IMR-90 (cell line): ENCODE results near the gene SYCE3. TPM values are rescaled to one million over a fixed set of nuclear protein-coding genes. Genes with fewer than 3 reads are reported as not detected.

ENCODE experiments used
- ATAC-seq: fragments of 200-7000 bp; cut with Tn5 transposase; 2 replicates; pipeline ENCODE4 v1.9.1; 2020; ENCODE audit warnings: low read depth, mild to moderate bottlenecking, moderate library complexity
- BruUV-seq: library from RNA; stranded (reverse); fragments of 400-500 nt; replicated peaks from 2 replicates; lab custom pipeline; 2021; lab: Mats Ljungman, UMichigan
- CTCF ChIA-PET: fragments of 300-600 bp; formaldehyde crosslinking; extraction: SDS; loops from one replicate; lab custom pipeline; 2021; ENCODE audit warnings: antibody characterized with exemption; lab: Yijun Ruan, JAX
- POLR2A ChIA-PET: fragments of 300-600 bp; sonication (Branson Sonifier 250); formaldehyde crosslinking; loops from one replicate; lab custom pipeline; 2022; ENCODE audit warnings: antibody characterized with exemption; ENCODE audit not compliant: unreplicated experiment; lab: Charles Lee
- DNase-seq: peaks from one replicate; pipeline ENCODE4 v3.0.0; 2013
- H2AFZ ChIP-seq: replicated peaks from 2 replicates; pipeline ENCODE3; 2013; ENCODE audit warnings: low read length, mild to moderate bottlenecking; ENCODE audit not compliant: poor library complexity
- H2AK5ac ChIP-seq: 2 replicates; pipeline ENCODE4 v1.6.1; 2013; ENCODE audit warnings: low read depth, low read length, inconsistent platforms
- H2AK9ac ChIP-seq: replicated peaks from 2 replicates; pipeline ENCODE3; 2013; ENCODE audit warnings: mild to moderate bottlenecking, low read depth, low read length, moderate library complexity; ENCODE audit not compliant: poor library complexity
- H2BK120ac ChIP-seq: 2 replicates; pipeline ENCODE4 v1.6.1; 2013; ENCODE audit warnings: low read depth, low read length, inconsistent platforms
- H2BK15ac ChIP-seq: 3 replicates; pipeline ENCODE4 v1.6.1; 2013; ENCODE audit warnings: low read depth, low read length, inconsistent platforms
- H2BK20ac ChIP-seq: 2 replicates; pipeline ENCODE4 v1.6.1; 2013; ENCODE audit warnings: low read depth, mild to moderate bottlenecking, inconsistent platforms, low read length, moderate library complexity
- H2BK5ac ChIP-seq: 2 replicates; pipeline ENCODE4 v1.6.1; 2013; ENCODE audit warnings: mild to moderate bottlenecking, low read depth, low read length, inconsistent platforms; ENCODE audit not compliant: poor library complexity, severe bottlenecking
- H3K14ac ChIP-seq: replicated peaks from 2 replicates; pipeline ENCODE4 v1.6.1; 2013; ENCODE audit warnings: low read depth, low read length, inconsistent platforms
- H3K18ac ChIP-seq: 2 replicates; pipeline ENCODE4 v1.6.1; 2013; ENCODE audit warnings: low read depth, low read length, control low read depth
- H3K23ac ChIP-seq: 2 replicates; pipeline ENCODE4 v1.6.1; 2013; ENCODE audit warnings: low read depth, low read length, inconsistent platforms
- H3K27ac ChIP-seq: 2 replicates; pipeline ENCODE4 v1.5.1; 2013; ENCODE audit warnings: mild to moderate bottlenecking, control low read depth, low read length; ENCODE audit not compliant: insufficient read depth
- H3K27me3 ChIP-seq: 2 replicates; pipeline ENCODE4 v1.6.1; 2013; ENCODE audit warnings: low read length; ENCODE audit not compliant: control insufficient read depth, insufficient read depth
- H3K36me3 ChIP-seq: 2 replicates; pipeline ENCODE4 v1.6.1; 2013; ENCODE audit warnings: low read length, mixed read lengths; ENCODE audit not compliant: control insufficient read depth, insufficient read depth
- H3K4ac ChIP-seq: 2 replicates; pipeline ENCODE4 v1.6.1; 2013; ENCODE audit warnings: low read depth, low read length, inconsistent platforms
- H3K4me1 ChIP-seq: 2 replicates; pipeline ENCODE4 v1.6.1; 2013; ENCODE audit warnings: low read length, mixed read lengths; ENCODE audit not compliant: control insufficient read depth, insufficient read depth
- H3K4me2 ChIP-seq: 2 replicates; pipeline ENCODE4 v1.6.1; 2013; ENCODE audit warnings: low read depth, mild to moderate bottlenecking, control low read depth, low read length, moderate library complexity
- H3K4me3 ChIP-seq: 2 replicates; pipeline ENCODE4 v1.5.1; 2013; ENCODE audit warnings: low read depth, mild to moderate bottlenecking, control low read depth, low read length, moderate library complexity; ENCODE audit not compliant: insufficient read depth
- H3K56ac ChIP-seq: 2 replicates; pipeline ENCODE4 v1.6.1; 2013; ENCODE audit warnings: low read length, inconsistent platforms; ENCODE audit not compliant: insufficient read depth; ENCODE audit errors: extremely low read depth
- H3K79me1 ChIP-seq, 2 experiments: 2 replicates each; pipeline ENCODE4 v1.6.1; 2013; ENCODE audit warnings: low read length in 2 of 2, inconsistent platforms in 1 of 2, low read depth in 1 of 2
- H3K9ac ChIP-seq: 2 replicates; pipeline ENCODE4 v1.6.1; 2013; ENCODE audit warnings: low read depth, low read length, control low read depth
- H3K9me1 ChIP-seq: 2 replicates; pipeline ENCODE4 v1.6.1; 2013; ENCODE audit warnings: low read length, inconsistent platforms; ENCODE audit not compliant: insufficient read depth
- H3K9me3 ChIP-seq: 2 replicates; pipeline ENCODE4 v1.6.1; 2013; ENCODE audit warnings: low read length; ENCODE audit not compliant: control insufficient read depth, insufficient read depth
- H4K20me1 ChIP-seq: 2 replicates; pipeline ENCODE4 v1.6.1; 2013; ENCODE audit warnings: low read length, inconsistent platforms; ENCODE audit not compliant: insufficient read depth
- H4K5ac ChIP-seq: 2 replicates; pipeline ENCODE4 v1.6.1; 2013; ENCODE audit warnings: mild to moderate bottlenecking, low read depth, low read length, control low read depth
- H4K8ac ChIP-seq, 2 experiments: 2 replicates each; pipeline ENCODE4 v1.6.1; 2013; ENCODE audit warnings: low read depth in 2 of 2, low read length in 2 of 2, control low read depth in 1 of 2, inconsistent platforms in 1 of 2
- H4K91ac ChIP-seq: 2 replicates; pipeline ENCODE4 v1.6.1; 2013; ENCODE audit warnings: low read depth, low read length, inconsistent platforms; ENCODE audit not compliant: insufficient read depth
- CHD1 ChIP-seq: IDR thresholded peaks from 2 replicates; pipeline ENCODE4 v1.6.1; 2012; ENCODE audit warnings: low read depth, low read length, improper control_type of control experiment
- CTCF ChIP-seq: conservative IDR thresholded peaks from 2 replicates; pipeline ENCODE4 v1.5.1; 2012; ENCODE audit warnings: mild to moderate bottlenecking, low read depth, low read length, improper control_type of control experiment
- FOS ChIP-seq: fragments of 150-350 bp; IDR thresholded peaks from 2 replicates; pipeline ENCODE4 v1.6.1; 2016; ENCODE audit warnings: low read depth, low read length
- MAFK ChIP-seq: IDR thresholded peaks from 2 replicates; pipeline ENCODE4 v1.6.1; 2012; ENCODE audit warnings: low read depth, low read length, improper control_type of control experiment
- MAZ ChIP-seq: IDR thresholded peaks from 2 replicates; pipeline ENCODE4 v1.6.1; 2012; ENCODE audit warnings: low read depth, mild to moderate bottlenecking, low read length, improper control_type of control experiment, moderate library complexity, borderline replicate concordance
- NFE2L2 ChIP-seq: fragments of 150-350 bp; IDR thresholded peaks from 2 replicates; pipeline ENCODE4 v1.6.1; 2016; ENCODE audit warnings: low read depth, mild to moderate bottlenecking, low read length
- POLR2A ChIP-seq: IDR thresholded peaks from 2 replicates; pipeline ENCODE4 v1.6.1; 2012; ENCODE audit warnings: mild to moderate bottlenecking, low read depth, low read length
- RAD21 ChIP-seq: IDR thresholded peaks from 2 replicates; pipeline ENCODE4 v1.6.1; 2012; ENCODE audit warnings: low read length, improper control_type of control experiment
- RCOR1 ChIP-seq: IDR thresholded peaks from 2 replicates; pipeline ENCODE4 v1.6.1; 2012; ENCODE audit warnings: mild to moderate bottlenecking, low read length, improper control_type of control experiment; ENCODE audit not compliant: insufficient replicate concordance
- RFX5 ChIP-seq: IDR thresholded peaks from 2 replicates; pipeline ENCODE4 v1.8.0; 2012; ENCODE audit warnings: low read depth, mild to moderate bottlenecking, low read length, moderate library complexity
- SMC3 ChIP-seq: fragments of 150-350 bp; IDR thresholded peaks from 2 replicates; pipeline ENCODE4 v1.6.1; 2016; ENCODE audit warnings: low read depth, mild to moderate bottlenecking, antibody characterized with exemption, low read length, moderate library complexity
- USF2 ChIP-seq: fragments of 150-350 bp; IDR thresholded peaks from 2 replicates; pipeline ENCODE4 v1.6.1; 2017; ENCODE audit warnings: mild to moderate bottlenecking, antibody characterized with exemption, low read length, low read depth
- WGBS, 2 experiments: methylation state at CpG; one replicate each; pipeline versions ENCODE4 v1.1.5 to v1.1.7; 2013; ENCODE audit warnings: missing lambda C conversion rate in 2 of 2; ENCODE audit not compliant: insufficient read length in 1 of 2; ENCODE audit errors: extremely low coverage in 2 of 2; 5-methylcytosine and 5-hydroxymethylcytosine counted together
- dilution Hi-C: fragments of 300-500 bp; cut with HindIII; formaldehyde crosslinking; loops from one replicate; pipeline ENCODE4 v1.14.3; 2018; ENCODE audit warnings: low sequenced_read_pairs; ENCODE audit not compliant: unreplicated experiment
- in situ Hi-C: fragments of 300-500 bp; cut with MboI; formaldehyde crosslinking; loops from 3 replicates; pipeline ENCODE4 v1.14.3; 2019; ENCODE audit warnings: low sequenced_read_pairs, inconsistent platforms, mixed read lengths
- intact Hi-C: fragments of 100-400 bp; cut with micrococcal nuclease; formaldehyde crosslinking; loops from 2 replicates; pipeline ENCODE4 v1.10.0; 2022
- polyA plus RNA-seq, 3 experiments: library from polyadenylated mRNA; depleted of rRNA; stranded (reverse); fragments of >200 nt; gene quantifications; 2 replicates each; pipeline ENCODE4 v1.2.3, GENCODE V29; 2012; ENCODE audit warnings: low replicate concordance in 1 of 3
- total RNA-seq: library from RNA; depleted of rRNA; stranded (reverse); fragments of >200 nt; gene quantifications from 2 replicates; pipeline ENCODE4 v1.2.3, GENCODE V29; 2012
- TF ChIP-seq, protein P1 (sequence below): fragments of 150-350 bp; IDR thresholded peaks from 2 replicates; pipeline ENCODE4 v1.6.1; 2016; ENCODE audit warnings: low read depth, mild to moderate bottlenecking, low read length, moderate library complexity, borderline replicate concordance

SYCE3 gene
- total and polyA plus RNA-seq, 2 of the 4 experiments (the other 2 are of a cell fraction), result not detected

DNA sequence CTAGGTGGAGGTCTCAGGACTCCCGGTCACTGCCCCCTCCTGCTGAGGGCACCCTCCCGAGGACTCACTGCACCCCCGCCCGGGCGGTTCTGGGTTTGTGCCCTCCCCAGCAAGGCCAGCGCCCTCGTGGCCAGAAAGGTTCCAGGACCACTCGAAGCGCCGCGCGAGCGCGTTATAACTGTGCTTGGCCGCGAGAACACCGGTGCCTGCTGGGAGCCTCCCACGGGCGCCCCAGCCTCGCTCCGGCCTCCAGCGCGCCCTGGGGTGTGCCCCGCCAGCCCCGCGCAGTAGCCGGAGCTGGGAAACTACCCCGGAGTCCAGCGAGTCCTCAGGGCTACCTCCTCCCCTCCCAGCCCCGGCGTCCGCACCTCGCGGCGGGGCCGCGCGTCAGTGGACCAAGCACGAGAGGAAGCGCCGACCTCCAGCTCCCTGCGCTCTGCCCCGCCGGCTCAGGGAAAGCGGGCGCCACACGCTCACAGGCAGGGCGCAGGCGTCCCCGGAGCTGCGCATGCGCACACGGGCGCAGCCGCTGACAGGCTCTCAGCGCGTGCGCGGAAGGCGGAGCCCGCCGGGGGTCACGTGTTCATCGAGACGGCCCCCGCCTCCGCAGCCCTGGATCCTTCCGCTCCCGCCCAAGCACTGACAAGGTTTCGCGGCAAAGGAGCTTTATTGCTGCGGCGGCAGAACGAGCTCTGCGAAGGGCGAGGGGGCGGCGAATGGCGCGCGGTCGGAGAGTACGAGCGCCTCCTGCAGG lies 37.4 kb downstream of the SYCE3 start, which contains the start of gene SCO2:
TSS of gene SCO2 (minus strand) at position 495 of the 754 bp plus-strand sequence. CDS start 1,187 bp downstream, outside the sequence.
- in situ Hi-C loops, result loop anchor here (5.0 kb wide), 1 partner anchor 52 kb away; the partner anchor contains the start of gene CPT1B
- TF ChIP-seq CHD1 (no peak), MAFK (peak; percentile 74), CTCF (peak; percentile 63), RFX5 (no peak), POLR2A (peak; percentile 83), MAZ (peak; percentile 70; the same call in 1 of the 2 replicates), RCOR1 (no peak), RAD21 (peak; percentile 47), NFE2L2 (no peak), FOS (no peak), SMC3 (0 out of 2 replicates have a peak, but pooled peaks have one; percentile 7), USF2 (peak; percentile 98)
- TF ChIP-seq, protein P1, sequence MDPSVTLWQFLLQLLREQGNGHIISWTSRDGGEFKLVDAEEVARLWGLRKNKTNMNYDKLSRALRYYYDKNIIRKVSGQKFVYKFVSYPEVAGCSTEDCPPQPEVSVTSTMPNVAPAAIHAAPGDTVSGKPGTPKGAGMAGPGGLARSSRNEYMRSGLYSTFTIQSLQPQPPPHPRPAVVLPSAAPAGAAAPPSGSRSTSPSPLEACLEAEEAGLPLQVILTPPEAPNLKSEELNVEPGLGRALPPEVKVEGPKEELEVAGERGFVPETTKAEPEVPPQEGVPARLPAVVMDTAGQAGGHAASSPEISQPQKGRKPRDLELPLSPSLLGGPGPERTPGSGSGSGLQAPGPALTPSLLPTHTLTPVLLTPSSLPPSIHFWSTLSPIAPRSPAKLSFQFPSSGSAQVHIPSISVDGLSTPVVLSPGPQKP, result no peak

More for the DNA sequence above, 37.4 kb downstream of the SYCE3 start, which contains the start of gene SCO2:
- dilution Hi-C loops, result no loop called here
- DNase-seq (peak; percentile 97), ATAC-seq (peak; percentile 71)
- peaks cover 12% of the 10 kb centered on the region for H3K9me1 ChIP-seq
- H3K27ac ChIP-seq, result peak within 1 kb of the TSS; percentile 96
- peak within 1 kb of the TSS; percentile 52; the same call in 1 of the 2 replicates for H2BK120ac ChIP-seq
- peak within 1 kb of the TSS; percentile 89 for H3K9ac ChIP-seq
- H2AK9ac ChIP-seq, result peak within 1 kb of the TSS; percentile 99
- H2AFZ ChIP-seq, result peak within 1 kb of the TSS; percentile 96
- H3K4me1 ChIP-seq, result peaks cover 13% of the 10 kb centered on the region
- no peak within 1 kb of the TSS for H2BK15ac ChIP-seq
- POLR2A ChIA-PET, result interaction anchor here (0.6 to 0.7 kb wide), 3 partner anchors 17 to 54 kb away, joined by 3 to 4 read pairs (median 3); partner anchors contain the start of genes LMF2, NCAPH2 and SYCE3
- H3K79me1 ChIP-seq, result peaks cover 11 to 46% of the 10 kb centered on the region in 2 experiments
- peak within 1 kb of the TSS; percentile 96 for H3K4ac ChIP-seq
- peak within 1 kb of the TSS; percentile 48; the same call in 1 of the 2 replicates for H3K18ac ChIP-seq
- peak within 1 kb of the TSS; percentile 92 for H3K14ac ChIP-seq
- CTCF ChIA-PET, result interaction anchor here (0.5 to 1.6 kb wide), 12 partner anchors 16 to 230 kb away, joined by 3 to 8 read pairs (median 4); partner anchors contain the start of genes CHKB, LMF2, NCAPH2 and SYCE3
- H4K5ac ChIP-seq, result peak within 1 kb of the TSS; percentile 79
- no peak within 1 kb of the TSS for H2BK20ac ChIP-seq
- peak within 1 kb of the TSS; percentile 85 for H2BK5ac ChIP-seq
- H3K4me2 ChIP-seq, result peak within 1 kb of the TSS; percentile 90
- peak within 1 kb of the TSS; percentile 2; the same call in 1 of the 2 replicates for H3K23ac ChIP-seq
- BruUV-seq, result no TSS peak
- H3K27me3 ChIP-seq, result no peaks in the 10 kb centered on the region
- no peaks in the 10 kb centered on the region for H3K9me3 ChIP-seq
- intact Hi-C loops, result loop anchor here (5.0 kb wide), 1 partner anchor 57 kb away; the partner anchor contains the start of gene CHKB
- H3K56ac ChIP-seq, result peak within 1 kb of the TSS; percentile 83
- H3K36me3 ChIP-seq, result peaks cover 24% of the 10 kb centered on the region
- 1% methylated on average over 63 of the region's 84 CpGs; no CpG with 5 or more reads in 1 of the 2 experiments for WGBS, 2 experiments
- peak within 1 kb of the TSS; percentile 82 to 91; a peak in 3 of 4 replicates for H4K8ac ChIP-seq
- peak within 1 kb of the TSS; percentile 76; the same call in 1 of the 2 replicates for H4K91ac ChIP-seq
- H4K20me1 ChIP-seq, result peaks cover 19% of the 10 kb centered on the region
- H3K4me3 ChIP-seq, result peak within 1 kb of the TSS; percentile 84
- H2AK5ac ChIP-seq, result peak within 1 kb of the TSS; percentile 94
